K562 (cell line): ENCODE results near the gene DCUN1D4. TPM values are rescaled to one million over a fixed set of nuclear protein-coding genes. Genes with fewer than 3 reads are reported as not detected.

ENCODE experiments used
- ARID1B ChIP-seq: fragments of 450-650 bp; IDR thresholded peaks from 2 replicates; pipeline ENCODE4 v1.6.1; 2016; ENCODE audit warnings: antibody characterized with exemption, mild to moderate bottlenecking, inconsistent platforms
- CREB3L1 ChIP-seq: fragments of 450-650 bp; IDR thresholded peaks from 2 replicates; pipeline ENCODE4 v1.6.1; 2014; ENCODE audit warnings: low read depth, mild to moderate bottlenecking, moderate library complexity, borderline replicate concordance
- DPF2 ChIP-seq: fragments of 450-650 bp; IDR thresholded peaks from 2 replicates; pipeline ENCODE4 v1.6.1; 2016
- E2F1 ChIP-seq: sonication (generic); formaldehyde crosslinking; IDR thresholded peaks from 2 replicates; pipeline ENCODE4 v1.8.1; 2023; ENCODE audit warnings: mild to moderate bottlenecking, missing genetic modification reagents, moderate library complexity
- FOXJ2 ChIP-seq: fragments of 200-800 bp; sonication (Bioruptor generic); IDR thresholded peaks from 2 replicates; pipeline ENCODE4 v1.6.1; 2016; ENCODE audit warnings: missing genetic modification characterization, missing compliant biosample characterization
- HOXB6 ChIP-seq: fragments of 250-450 bp; sonication (Bioruptor Pico); IDR thresholded peaks from 2 replicates; pipeline ENCODE4 v1.5.1; 2022; ENCODE audit warnings: mild to moderate bottlenecking, borderline replicate concordance
- LARP7 ChIP-seq: fragments of 450-650 bp; IDR thresholded peaks from 2 replicates; pipeline ENCODE4 v1.6.1; 2016
- MAZ ChIP-seq, 2 experiments: fragments of 450-650 bp in 1 of 2; sonication (generic) in 1 of 2; formaldehyde crosslinking; IDR thresholded peaks in 1 of 2; conservative IDR thresholded peaks in 1 of 2; 2 replicates each; pipeline versions ENCODE4 v1.4.0 to v1.5.0; 2020; ENCODE audit warnings: mild to moderate bottlenecking in 1 of 2, missing genetic modification reagents in 1 of 2
- MCM3 ChIP-seq: fragments of 450-650 bp; IDR thresholded peaks from 2 replicates; pipeline ENCODE4 v1.6.1; 2016
- NKRF ChIP-seq: fragments of 450-650 bp; IDR thresholded peaks from 2 replicates; pipeline ENCODE4 v1.6.1; 2016; ENCODE audit warnings: borderline replicate concordance
- PBX2 ChIP-seq, 2 experiments: IDR thresholded peaks in 1 of 2; conservative IDR thresholded peaks in 1 of 2; 2 replicates each; pipeline ENCODE4 v1.6.1; 2016; ENCODE audit warnings: low read depth in 2 of 2, mild to moderate bottlenecking in 1 of 2, missing compliant biosample characterization in 1 of 2, missing genetic modification characterization in 1 of 2, moderate library complexity in 1 of 2
- RBM17 ChIP-seq: fragments of 200-400 bp; formaldehyde crosslinking; IDR thresholded peaks from 2 replicates; pipeline ENCODE4 v1.6.1; 2017; ENCODE audit warnings: low read depth, mild to moderate bottlenecking, low read length, borderline replicate concordance
- SMARCB1 ChIP-seq: IDR thresholded peaks from 2 replicates; pipeline ENCODE4 v1.6.1; 2011; ENCODE audit warnings: improper control_type of control experiment, low read depth; ENCODE audit not compliant: insufficient read length
- SRF ChIP-seq, 2 experiments: fragments of 250-450, 450-650 bp in 1 of 2; sonication (Bioruptor Pico) in 1 of 2; sonication (generic) in 1 of 2; formaldehyde crosslinking; IDR thresholded peaks; 2 replicates each; pipeline versions ENCODE4 v1.5.0 to v1.5.1; 2020 to 2022; ENCODE audit warnings: mild to moderate bottlenecking in 1 of 2, missing genetic modification reagents in 1 of 2
- XRCC3 ChIP-seq: fragments of 450-650 bp; IDR thresholded peaks from 2 replicates; pipeline ENCODE4 v1.6.1; 2017; ENCODE audit warnings: mild to moderate bottlenecking, moderate library complexity
- ZBTB2 ChIP-seq: fragments of 450-650 bp; IDR thresholded peaks from 2 replicates; pipeline ENCODE4 v1.6.1; 2016; ENCODE audit warnings: antibody characterized with exemption
- ZBTB7A ChIP-seq: IDR thresholded peaks from 2 replicates; pipeline ENCODE4 v1.6.1; 2011; ENCODE audit warnings: low read depth, mild to moderate bottlenecking, low read length, moderate library complexity, borderline replicate concordance; ENCODE audit not compliant: control insufficient read depth
- ZNF165 ChIP-seq: fragments of 250-450 bp; sonication (Bioruptor Pico); IDR thresholded peaks from 2 replicates; pipeline ENCODE4 v1.4.0; 2020; ENCODE audit warnings: borderline replicate concordance
- ZNF778 ChIP-seq: fragments of 450-650 bp; formaldehyde crosslinking; IDR thresholded peaks from 2 replicates; pipeline ENCODE4 v1.4.0; 2020; ENCODE audit warnings: mild to moderate bottlenecking, moderate library complexity
- polyA plus RNA-seq, 8 experiments: library from polyadenylated mRNA; depleted of rRNA in 4 of 8; stranded (reverse) in 5 of 8; unstranded in 3 of 8; fragments of >200 nt; fragmentation: Nextera tagmentation in 2 of 8; fragmentation: Illumina TruSeq in 1 of 8; extraction: Ambion mirVana in 2 of 8; extraction: Trizol in 1 of 8; gene quantifications; 2 replicates each; pipeline versions ENCODE4 v1.2.1 to v1.2.3, GENCODE V29; 2011 to 2014; ENCODE audit warnings: inconsistent platforms in 1 of 8, missing spikeins in 1 of 8
- total RNA-seq, 7 experiments: library from RNA; depleted of rRNA in 6 of 7; stranded (reverse); fragments of >200 nt in 6 of 7; fragmentation: Illumina TruSeq in 2 of 7; extraction: Trizol in 2 of 7; gene quantifications; 2 replicates each; pipeline versions ENCODE4 v1.2.1 to v1.2.3, GENCODE V29; 2011 to 2021; ENCODE audit warnings: low replicate concordance in 1 of 7

DCUN1D4 gene
- total and polyA plus RNA-seq, 9 of the 15 experiments (the other 6 are each of a cell fraction or from before 2014, with no cell fraction given) = 15.1 to 73.5 (median 23.0) TPM

GRCh38 chr4:51895816-51896408 lies 53.0 kb downstream of the DCUN1D4 start (continued):
- no peak for TF ChIP-seq MAZ (CRISPR knock-in tag; conservative IDR thresholded peaks at IDR 0.05 in 1 of 2, IDR thresholded peaks at IDR 0.05 in 1 of 2)
- no peak for TF ChIP-seq RBM17
- TF ChIP-seq ZBTB2 = no peak; the same call in 1 of the 2 replicates
- no peak for TF ChIP-seq LARP7
- TF ChIP-seq E2F1 (CRISPR knock-in tag) = no peak
- peak; percentile 51 for TF ChIP-seq SMARCB1
- TF ChIP-seq HOXB6 (CRISPR knock-in tag) = no peak
- no peak for TF ChIP-seq ZNF165 (CRISPR knock-in tag)
- TF ChIP-seq NKRF = no peak
- TF ChIP-seq PBX2 (CRISPR knock-in tag; IDR thresholded peaks at IDR 0.05; ENCODE audit: low read depth) = no peak
- no peak for TF ChIP-seq PBX2 (tag; conservative IDR thresholded peaks at IDR 0.05; ENCODE audit: low read depth)
- TF ChIP-seq ARID1B = 0 out of 2 replicates have a peak, but pooled peaks have one; percentile 31
- TF ChIP-seq MCM3 = no peak
- peak; percentile 65; the same call in 1 of the 2 replicates for TF ChIP-seq DPF2
- TF ChIP-seq FOXJ2 (tag) = no peak; the same call in 1 of the 2 replicates
- TF ChIP-seq XRCC3 = no peak
- TF ChIP-seq SRF (CRISPR knock-in tag; IDR thresholded peaks at IDR 0.05) = no peak
- 0 out of 2 replicates have a peak, but pooled peaks have one; percentile 20 for TF ChIP-seq CREB3L1
- TF ChIP-seq ZNF778 (CRISPR knock-in tag) = no peak
- TF ChIP-seq ZBTB7A = peak; percentile 37; the same call in 1 of the 2 replicates
